CD4-positive, alpha-beta T cell treated with Interferon alpha-2 for 1 hour (primary cell): ENCODE measurements around the gene ASTN2.

Experiments
- DNase-seq, 2 donors: peaks; one replicate each; pipeline ENCODE4 v3.0.0-alpha.2; 2020 to 2022

ASTN2 gene

DNA sequence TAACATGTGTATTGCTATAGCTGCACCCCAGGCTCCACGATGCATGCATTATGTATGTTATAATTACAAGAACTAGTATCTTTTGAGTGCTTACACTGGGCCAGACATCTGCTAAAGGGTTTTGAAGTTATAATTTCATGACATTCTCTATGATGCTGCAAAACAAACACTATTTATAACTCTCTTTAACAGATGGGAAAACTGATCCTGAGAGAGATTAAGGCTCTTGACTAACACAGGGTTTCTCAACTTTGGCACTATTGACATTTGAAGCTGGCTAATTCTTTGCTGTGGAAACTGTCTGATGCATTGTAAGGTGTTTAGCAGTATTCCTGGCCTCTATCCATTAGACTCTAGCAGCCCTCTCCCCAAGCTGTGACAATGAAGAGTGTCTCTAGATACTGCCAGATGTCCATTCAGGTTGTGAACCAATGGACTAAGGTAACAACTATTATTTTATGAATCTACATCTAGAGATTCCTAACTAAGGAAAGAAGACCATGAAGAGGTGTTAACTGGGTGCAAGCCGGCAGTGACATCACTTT lies 258.6 kb downstream of the ASTN2 start:
- DNase-seq: no peak

DNA sequence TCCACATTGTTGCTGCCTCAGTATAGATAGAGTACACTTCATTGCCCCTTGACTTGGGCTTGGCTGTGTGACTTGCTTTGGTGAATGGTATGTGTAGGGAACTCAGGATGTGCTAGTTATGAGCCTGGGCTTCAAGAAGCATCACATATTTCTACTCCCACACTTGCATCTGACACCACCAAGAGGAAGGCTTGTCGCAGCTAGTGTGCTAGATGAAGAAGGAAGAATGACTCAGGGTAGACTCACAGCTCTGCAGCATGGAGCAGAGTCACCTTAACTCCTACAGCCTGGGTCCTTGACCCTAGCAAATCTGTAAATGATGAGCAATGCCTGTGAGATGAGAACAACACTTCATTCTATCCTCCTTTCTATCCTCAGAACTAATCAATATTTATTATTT lies 261.8 kb downstream of the ASTN2 start:
- no peak for DNase-seq

DNA sequence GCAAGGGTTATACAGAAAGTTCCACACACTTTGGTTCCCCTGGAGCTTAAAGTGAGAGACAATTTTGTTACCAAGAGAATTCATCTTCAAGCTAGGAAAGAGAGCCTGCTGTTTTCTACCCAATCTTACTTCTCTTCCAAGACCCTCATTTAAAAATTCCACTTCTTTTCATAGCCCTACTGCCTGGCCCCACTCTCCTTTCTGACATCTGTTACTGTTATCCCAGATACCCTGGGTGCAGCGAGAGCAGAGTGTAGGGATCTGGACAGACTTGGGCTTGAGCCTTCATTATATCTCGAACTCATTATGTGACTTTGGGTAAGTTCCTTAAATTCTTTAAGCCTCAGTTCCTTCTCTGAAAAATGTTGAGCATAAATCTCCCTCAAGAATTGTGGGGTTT lies 263.1 kb downstream of the ASTN2 start:
- no peak for DNase-seq

DNA sequence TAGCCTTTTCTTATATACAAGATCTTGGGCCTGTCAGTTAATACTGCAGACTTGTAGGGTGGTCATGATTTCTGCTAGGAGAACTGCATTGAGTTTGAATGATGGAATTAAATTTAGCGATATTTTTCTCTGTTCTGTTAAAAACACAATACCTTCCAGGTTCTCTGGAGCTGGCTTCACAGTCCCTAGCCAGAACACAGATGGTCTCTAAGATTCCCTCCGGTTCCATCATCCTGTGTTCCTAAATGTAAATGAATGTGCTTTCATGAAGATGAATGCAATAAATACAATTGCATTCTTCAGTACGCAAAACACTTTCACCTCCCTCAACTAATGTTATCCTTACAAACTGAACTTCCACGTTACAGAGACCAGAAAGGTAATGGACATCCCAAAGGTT lies 264.9 kb downstream of the ASTN2 start:
- DNase-seq: no peak

DNA sequence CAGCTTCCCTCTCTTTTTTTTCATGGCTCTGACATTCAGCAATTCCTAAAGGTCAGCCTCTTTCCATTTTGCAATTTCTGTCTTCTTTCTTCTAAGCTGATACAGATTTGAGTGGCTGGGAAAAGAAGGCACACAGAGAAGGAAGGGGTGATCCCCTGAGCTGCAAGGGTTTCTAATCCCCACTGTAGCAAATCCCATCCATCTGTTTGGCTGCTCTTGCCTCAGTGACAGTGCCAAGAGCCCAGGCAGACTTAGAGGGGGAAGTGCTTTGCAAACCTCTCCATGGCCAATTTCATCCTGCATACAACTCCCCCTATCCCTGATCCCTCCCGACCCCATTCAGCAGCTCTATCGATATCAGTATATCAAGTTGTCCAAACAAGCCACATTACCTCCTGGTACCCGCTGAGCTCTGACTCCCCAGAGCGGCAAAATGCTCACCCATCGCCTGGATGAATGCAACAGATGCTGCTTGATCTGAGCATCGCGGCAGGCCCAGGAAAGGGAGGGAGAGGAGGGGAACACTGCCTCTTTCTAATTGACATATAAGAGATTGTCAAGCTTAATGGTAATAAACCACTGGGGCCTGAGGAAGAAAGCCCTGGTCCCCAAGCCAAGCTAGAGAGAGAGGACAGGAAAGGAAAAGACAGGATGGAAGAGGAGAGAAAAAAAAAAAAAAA lies 268.9 kb downstream of the ASTN2 start:
- DNase-seq: no peak

DNA sequence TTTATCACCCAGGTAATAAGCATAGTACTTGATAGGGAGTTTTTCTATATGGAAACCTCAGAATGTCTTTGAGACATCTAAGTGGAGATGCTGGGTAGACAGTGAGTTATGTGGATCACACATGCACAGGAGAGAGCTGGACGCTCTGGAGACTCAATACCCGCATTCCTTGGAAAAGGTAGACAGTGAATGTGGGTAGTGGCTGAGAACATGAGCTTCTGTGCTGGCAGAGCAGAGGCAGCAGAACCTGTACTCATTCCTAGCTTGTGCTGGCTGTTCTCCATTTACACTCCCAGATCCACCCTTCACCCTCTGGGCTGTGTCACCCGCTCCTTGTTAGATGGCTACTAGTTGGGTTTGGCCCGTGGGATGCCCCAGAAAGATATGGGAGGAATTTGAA lies 269.8 kb downstream of the ASTN2 start:
- no peak for DNase-seq

DNA sequence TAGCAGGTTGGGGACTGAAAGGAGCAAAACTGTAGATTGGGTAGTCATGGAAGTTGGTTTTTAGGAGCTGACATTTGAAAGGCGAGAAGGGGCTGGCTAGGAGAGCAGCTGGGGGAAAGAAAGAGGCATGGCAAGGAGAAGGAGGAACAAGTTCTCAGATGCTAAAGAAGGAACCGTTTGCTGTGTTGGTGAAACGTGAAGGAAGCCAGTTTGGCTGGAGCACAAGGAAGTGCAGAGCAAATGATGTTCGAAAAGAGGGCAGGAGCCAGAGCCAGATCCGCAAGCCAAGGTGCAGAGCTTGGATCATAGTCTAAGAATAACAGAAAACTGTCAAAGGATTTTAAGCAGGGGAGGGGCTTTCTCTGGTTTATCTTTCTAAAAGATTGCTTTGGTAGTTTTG lies 276.6 kb downstream of the ASTN2 start:
- no peak for DNase-seq

DNA sequence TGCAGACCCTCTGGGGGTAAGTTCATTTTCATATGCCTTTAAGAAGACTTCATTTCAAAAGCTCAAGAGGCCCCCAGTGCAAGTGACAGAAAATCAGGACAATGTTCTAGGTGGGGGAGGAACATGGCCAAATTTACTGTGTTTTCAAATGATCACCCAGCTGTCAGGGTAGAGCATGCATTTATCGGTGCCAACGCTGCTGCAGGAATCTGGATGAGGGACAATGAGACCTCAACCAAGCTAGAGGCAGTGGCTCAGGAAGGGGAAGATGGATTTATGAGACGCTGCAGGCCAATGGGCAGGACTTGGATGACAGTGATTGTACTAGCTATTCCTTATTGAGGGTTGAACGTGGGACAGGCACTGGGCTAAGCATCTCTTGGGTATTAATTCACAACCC lies 278.4 kb downstream of the ASTN2 start:
- DNase-seq: no peak

DNA sequence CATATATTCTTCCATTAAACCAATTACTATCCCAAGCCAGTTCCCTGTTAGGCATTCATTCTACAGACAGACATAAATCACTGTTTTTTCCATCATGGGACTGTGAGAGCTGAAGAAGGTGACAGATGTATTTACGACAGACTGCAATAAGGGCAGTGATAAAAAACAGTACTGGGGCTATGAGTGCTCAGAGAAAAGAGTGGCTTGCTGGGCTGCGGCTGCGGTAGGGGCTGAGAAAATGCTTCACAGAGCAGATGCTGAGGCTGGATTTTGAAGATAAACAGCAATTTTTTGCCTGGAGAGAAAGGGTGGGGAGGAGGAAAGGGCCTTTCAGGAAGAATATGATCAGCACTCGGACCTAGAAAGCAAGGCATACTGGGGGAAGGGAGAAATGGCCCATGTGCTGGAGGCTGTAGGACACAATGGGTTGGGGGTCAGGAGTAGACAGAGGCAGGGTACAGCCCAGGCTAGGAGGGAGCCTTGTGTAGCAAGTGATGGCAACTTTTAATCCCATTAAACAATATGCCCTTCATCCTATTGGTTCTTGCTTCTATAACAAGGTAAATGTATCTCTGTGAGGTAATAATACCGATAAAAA lies 279.3 kb downstream of the ASTN2 start:
- DNase-seq: no peak

DNA sequence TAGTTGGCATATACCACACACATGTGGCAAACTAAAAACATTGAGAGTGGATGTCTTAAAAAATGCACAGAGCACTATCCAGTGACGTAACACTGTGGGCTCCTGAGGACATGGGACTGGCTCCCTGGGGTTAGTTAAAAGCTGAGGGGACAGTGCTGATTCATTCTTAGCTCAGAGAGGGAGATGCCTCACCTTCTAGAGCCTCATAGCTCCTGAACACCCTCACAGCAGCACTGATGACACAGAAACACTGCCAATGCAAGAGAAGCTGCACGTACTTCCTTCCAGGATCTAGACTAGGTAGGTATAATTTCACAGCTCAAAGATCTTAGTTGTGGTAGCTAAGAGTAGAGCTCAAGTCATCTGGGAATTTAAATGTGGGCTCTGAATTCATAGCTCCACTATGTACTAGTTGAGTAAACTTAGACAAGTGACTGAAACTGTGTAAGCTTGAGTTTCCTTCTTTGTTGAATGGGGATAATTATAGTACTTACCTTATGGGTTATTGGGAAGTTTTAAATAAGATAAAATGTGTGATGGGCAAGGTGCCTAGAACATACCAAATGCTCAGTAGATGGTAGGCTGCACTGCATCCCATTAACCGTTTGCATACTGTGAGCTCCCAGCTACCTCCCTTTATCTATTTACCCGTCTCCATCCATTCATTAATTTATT lies 279.9 kb downstream of the ASTN2 start:
- DNase-seq: no peak

DNA sequence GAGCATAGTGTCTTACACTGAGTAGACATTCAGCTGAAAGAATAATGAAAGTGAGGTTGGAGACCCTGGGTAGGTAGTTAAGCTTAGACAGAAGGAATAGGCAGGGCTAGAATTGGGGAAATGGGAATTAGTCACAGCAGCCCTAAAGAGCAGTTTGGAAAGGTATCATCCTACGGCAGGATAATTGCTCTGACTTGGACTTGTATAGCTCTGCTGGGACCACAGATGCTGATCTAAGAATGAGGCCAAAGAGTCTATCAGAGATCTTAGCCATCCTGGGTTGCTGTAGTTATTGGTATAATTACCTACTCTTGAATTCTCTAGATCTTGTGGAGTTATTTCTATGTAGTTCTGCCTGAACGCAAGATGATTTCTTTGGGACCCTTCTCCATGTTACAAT lies 288.0 kb downstream of the ASTN2 start:
- no peak for DNase-seq

DNA sequence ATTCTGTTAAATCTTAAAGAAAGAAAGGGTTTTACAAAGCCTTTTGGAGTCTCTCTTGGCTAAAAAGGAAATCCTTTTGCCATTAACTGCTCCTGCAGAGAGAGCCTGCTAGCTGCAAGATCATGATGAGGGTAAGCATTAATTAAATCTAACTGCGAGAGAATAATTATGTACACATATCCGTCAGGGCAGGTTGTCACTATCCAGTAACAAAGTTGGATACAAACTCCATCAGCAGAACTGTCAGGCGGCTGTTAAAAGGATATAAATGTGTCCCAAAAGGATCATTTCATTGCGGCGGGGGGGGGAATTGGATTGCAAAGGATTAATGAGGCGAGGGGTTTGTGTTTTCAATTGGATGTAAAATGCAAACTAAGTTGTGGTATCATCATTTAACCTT lies 289.3 kb downstream of the ASTN2 start:
- DNase-seq: no peak

DNA sequence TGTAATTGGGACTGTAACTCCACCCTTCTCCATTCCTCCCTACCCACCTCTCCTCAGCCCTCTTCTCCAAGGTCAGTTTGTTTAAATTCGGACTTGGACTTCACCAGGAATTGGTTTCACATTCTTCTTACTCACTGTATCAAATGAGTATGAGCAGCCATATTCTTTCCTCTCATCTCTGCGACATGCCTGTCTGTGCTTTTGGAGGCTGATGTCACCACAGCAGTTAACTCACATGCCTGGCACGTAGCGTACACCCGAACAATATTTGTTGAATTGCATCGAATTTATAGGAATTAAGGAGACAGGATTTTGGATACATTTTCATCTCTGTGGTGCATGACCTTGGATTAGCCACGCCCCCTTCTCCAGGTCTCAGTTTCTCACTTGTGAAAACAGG lies 291.1 kb downstream of the ASTN2 start:
- DNase-seq: no peak

DNA sequence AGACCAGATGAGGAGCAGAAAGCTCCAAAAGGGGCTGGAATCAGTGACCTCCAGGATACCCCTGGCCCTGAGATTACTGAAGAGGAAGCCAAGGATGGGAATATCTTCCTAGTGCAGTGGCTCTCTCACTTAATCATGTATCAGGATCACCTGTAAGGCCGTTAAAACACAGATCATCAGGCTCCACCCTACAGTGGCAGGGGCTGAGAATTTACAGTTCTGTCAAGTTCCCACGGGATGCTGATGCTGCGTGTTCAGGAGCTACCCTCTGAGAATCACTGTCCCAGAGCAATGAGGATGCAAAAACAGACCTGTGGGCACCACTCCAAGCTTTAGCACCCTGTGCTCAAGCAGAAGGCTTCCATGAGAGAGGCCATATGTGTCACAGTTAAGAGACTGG lies 291.9 kb downstream of the ASTN2 start:
- no peak for DNase-seq

DNA sequence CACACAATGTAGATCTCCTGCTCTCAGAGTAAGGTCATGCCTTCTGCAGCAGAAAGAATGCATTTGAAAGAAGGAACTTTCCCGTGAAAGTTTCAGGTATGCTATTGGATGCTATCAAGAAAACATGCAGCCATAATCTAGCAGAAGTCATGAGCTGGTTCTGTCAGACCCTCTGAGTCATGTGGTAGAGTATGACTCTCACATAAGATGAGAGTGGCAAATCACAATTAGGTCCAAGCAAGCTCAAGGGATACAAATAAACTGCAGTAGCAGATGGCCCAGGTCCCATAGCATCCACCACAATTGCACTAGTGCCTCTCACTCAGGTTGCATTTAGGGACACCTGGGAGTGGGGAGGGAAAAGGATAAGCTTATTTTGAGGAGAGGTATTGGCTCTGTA lies 292.8 kb downstream of the ASTN2 start:
- no peak for DNase-seq

DNA sequence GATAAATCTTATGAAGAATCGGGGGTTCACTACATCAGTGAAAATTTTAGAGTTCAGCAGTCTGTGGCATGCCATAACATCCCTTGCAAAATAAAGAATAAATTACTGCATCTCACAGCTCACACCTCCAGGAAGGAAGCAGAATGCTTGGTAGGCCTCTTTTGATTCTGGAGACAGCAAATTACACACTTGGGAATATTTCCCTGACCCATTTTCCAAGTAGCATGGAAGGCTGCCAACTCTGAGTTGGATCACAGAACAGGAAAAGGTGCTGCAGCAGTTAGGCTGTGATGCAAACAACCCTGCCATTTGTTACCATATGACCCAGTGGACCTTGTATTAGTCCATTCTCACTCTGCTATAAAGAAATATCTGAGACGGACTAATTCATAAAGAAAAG lies 293.5 kb downstream of the ASTN2 start:
- no peak for DNase-seq

DNA sequence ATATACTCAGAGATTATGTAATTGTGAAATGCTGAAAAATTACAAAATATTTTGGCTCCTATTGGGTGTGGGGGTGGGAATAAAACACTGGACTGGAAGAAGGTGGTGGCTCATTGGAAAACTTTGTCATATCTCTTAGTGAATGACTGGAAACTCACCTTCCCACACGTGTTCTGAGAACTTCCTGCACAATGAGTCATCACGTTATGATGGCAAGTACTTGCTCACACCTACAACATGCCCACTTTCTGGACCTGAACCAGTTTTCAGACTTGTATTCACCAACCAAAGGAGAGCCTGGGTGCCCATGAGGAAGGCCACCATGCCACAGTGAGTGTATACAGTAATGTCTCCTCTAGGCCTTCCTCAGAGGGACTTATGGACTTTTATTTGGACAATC lies 294.8 kb downstream of the ASTN2 start:
- no peak for DNase-seq

DNA sequence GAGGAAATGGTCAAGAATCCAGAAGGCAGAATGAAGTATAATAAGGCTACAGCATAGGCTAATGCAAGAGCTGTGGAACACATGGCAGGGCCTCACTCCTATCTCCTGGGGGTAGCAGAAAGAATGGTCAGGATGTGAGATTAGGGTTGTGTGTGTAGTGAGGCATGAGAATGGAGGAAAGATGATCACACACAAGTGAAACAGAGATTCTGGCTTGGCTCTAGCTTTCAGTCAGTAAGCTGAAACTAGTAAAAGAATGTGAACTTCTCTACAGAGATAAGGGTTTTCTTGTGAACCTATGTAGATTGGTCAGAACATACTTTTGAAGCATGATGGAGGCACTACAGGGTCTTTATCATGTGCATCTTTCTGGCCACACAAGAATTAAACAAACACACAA lies 298.8 kb downstream of the ASTN2 start:
- no peak for DNase-seq

DNA sequence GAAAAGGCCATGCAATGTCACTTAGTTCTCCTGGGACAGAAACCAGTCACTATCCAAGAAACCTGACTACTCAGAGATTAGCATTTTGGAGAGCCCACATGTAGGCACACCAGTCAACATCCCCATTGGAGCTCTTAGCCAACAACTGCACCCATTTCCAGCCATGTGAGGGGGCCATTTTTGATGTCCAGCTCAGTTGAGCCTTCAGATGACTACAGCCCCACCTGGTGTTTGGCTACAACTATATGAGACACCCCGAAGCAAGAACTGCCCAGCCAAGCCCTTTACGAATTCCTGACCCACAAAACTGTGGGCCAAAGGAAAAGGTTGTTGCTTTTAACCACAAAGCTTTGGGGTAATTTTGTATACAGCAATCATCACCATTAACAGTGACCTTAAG lies 300.1 kb downstream of the ASTN2 start:
- no peak for DNase-seq

DNA sequence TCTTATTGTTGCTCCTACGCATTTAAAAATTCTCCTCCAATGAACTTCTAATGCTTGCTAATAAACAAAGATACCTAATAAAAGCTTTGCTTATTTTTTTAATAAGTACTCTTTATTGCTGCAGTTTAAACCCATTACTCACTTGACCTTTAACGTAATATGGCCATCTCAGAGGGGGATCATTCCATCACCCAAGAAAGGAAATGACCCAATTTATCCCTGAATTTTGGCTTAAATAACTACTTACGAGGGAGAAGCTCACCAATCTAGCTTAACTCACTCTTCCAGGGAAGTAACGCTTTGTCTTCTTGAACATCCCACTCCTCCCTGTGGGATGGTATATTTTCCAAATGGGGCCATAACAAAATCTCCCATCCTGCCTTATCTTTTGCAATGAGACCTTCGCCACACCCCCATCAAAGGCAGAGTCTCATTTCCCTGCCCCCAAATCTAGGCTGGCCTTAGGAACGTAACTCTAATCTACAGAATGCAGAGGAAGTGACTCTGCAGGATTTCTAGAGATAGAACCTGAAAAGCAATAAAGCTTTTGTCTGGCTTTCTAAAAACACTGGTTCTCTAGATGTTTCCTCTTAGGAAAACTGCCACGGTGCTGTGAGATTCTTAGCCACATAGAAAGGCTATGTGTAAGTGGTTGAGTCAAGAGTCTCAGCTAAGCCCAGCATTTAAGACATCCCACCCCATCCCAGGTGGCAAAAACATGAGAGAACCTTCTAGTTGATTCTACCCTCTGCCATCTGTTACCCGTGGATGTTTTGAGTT lies 310.0 kb downstream of the ASTN2 start:
- no peak for DNase-seq

DNA sequence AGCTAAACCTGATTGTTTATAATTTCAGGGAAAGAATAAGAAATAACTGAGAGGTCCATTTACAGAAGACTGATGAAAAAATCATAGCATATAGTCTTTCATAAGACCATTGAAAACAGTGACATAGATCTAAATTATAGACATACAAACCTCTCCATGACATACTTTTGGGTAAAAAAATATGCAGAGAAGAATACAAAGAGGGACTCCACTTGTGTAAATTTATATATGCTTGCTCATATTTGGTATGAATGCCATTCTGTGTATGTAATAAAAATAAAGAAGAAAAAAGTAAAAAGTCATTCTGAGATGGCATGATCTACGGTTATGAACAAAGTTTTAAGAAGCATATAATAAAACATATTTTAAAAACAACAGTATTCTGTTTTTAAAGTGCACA lies 310.7 kb downstream of the ASTN2 start:
- no peak for DNase-seq

DNA sequence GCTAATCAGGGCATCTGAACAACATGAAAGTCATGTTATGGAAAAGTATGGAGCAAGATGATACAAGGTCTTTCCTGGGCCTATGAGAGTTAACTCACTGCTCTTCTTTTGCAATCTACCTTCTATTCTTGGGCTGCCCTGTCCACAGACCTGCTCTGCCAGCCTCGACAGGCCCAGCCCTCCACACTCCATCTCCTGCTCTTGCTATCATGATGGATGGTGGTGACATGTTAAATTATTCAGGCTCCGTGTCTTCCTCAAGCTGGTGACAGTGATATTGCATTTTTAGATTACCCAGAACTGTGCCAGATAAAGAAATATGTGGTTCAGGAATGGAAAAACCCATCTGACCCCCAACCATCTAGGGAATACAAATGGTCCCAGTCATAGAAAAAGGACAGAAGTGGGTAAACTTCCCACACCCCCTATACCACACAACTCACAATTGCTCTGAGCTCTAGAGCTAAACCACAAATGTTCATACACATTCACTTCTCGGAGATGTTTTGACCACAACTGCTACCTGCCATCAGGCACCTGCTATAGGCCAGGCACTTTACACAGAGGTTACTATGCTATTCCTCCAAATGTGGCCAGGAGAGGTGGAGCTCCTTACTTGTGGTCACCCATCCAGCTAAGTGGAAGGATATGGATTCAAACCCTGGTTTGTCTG lies 311.3 kb downstream of the ASTN2 start:
- no peak for DNase-seq

DNA sequence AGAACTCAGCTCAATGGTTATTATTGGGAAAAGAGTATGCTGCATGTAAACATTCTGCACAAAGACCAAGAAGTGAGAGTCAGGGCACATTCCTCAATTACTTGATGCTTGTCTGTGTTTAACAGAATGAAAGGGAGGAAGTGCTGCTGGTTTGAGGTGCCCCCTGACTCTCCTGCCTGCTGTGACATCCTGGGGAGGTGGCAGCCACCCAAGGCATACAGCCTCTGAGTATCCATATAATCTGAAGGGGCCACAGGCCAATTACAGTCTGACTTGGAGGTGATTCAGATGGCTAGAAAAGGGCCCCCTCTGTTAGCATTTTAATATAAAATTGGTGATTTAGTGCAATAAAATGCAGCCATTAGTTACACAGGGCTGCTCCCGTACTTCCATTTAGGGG lies 313.8 kb downstream of the ASTN2 start:
- DNase-seq: no peak
